Choroid plexus epithelial cell (primary cell): ENCODE data around the gene ISM1.

Experiments used
- DNase-seq: peaks from one replicate; pipeline ENCODE4 v3.0.0-alpha.2; 2010; ENCODE audit warnings: low read depth
- H3K4me3 ChIP-seq: 2 replicates; pipeline ENCODE4 v1.5.1; 2011; ENCODE audit warnings: low read depth, mild to moderate bottlenecking, control low read depth, low read length, moderate library complexity
- TF ChIP-seq, protein P1 (sequence below): conservative IDR thresholded peaks from 2 replicates; pipeline ENCODE4 v1.5.1; 2011; ENCODE audit warnings: low read depth, mild to moderate bottlenecking, control low read depth, inconsistent platforms, low read length, moderate library complexity

ISM1 gene

DNA sequence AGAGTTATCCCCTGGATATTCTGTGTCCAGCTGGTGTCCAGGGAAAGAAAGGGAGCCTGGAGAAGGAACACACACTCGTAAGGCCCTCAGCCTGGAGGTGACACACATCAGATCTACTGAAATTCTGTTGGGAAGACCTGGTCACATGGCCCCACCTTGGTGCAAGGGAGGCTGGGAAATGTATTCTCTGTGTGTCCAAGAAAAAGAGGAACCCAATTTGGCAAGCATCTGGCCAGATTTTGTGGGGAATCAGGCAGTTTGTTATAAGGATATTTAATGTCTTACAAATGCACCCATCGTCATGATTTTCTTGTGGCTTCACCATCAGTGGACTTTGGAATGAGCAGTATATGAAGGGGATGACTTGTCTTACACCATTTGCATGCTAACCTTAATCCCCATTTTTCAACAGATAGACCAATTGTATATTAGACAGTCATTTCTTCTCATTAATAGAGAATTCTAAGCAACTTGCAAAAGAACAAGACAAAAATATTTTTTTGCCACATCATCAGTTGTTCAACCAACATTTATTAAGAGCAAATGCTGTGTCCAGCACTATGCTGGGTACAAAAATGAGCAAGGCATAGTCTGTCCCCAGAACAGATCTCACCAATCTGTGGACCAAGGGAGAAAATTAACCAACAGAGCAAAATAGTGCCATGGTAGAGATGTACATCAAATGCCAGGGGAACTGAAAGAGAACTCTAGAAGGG is 59.7 kb downstream of the ISM1 start:
- TF ChIP-seq, protein P1, sequence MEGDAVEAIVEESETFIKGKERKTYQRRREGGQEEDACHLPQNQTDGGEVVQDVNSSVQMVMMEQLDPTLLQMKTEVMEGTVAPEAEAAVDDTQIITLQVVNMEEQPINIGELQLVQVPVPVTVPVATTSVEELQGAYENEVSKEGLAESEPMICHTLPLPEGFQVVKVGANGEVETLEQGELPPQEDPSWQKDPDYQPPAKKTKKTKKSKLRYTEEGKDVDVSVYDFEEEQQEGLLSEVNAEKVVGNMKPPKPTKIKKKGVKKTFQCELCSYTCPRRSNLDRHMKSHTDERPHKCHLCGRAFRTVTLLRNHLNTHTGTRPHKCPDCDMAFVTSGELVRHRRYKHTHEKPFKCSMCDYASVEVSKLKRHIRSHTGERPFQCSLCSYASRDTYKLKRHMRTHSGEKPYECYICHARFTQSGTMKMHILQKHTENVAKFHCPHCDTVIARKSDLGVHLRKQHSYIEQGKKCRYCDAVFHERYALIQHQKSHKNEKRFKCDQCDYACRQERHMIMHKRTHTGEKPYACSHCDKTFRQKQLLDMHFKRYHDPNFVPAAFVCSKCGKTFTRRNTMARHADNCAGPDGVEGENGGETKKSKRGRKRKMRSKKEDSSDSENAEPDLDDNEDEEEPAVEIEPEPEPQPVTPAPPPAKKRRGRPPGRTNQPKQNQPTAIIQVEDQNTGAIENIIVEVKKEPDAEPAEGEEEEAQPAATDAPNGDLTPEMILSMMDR, result no peak
- no peak overlapping the region for H3K4me3 ChIP-seq
- no peak for DNase-seq

DNA sequence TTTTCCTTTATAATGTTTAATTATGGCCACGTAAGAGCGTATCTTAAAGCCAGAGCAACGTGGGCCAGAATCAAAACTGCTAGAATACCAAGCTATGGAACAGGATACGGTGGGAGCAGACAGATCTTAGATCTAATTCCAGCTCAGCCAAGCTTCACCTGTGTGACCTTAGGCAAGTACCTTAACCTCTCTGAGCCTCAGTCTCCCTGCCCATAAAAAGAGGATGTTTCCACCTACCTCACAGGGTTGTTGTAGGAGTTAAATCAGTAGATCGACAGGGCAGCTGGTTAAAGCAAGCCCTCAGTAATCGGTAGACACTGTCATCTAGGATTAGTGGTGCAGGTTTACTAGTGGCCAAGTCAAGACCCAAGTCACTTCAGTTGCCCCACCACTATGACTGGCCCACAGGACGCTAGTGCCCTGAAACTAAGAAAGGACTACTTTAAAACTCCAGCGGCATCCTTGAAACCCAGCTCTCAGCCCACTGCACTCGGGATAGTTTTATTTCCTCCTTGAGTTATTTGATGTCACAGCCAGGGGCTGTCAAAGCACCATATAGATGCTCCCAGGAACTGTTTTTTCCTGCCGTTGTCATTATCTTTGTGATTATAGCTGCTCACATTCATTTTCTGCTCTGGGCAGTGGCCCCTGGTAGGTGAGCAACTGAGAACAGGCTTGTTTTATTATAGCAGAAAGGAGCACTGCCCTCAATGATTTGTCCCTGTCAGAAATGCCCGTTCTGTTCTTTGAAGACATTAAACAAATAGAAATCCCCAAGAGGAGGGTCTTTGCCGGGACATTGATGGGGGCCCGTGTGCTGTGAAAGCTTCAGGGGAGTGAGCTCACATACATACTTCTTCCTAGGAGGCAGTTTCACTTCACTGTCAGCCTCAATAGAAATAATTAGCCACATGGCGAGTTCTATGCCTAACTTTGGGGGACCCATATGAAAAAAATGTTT is 63.1 kb downstream of the ISM1 start:
- TF ChIP-seq, protein P1, result no peak
- H3K4me3 ChIP-seq, result no peak overlapping the region
- no peak for DNase-seq

DNA sequence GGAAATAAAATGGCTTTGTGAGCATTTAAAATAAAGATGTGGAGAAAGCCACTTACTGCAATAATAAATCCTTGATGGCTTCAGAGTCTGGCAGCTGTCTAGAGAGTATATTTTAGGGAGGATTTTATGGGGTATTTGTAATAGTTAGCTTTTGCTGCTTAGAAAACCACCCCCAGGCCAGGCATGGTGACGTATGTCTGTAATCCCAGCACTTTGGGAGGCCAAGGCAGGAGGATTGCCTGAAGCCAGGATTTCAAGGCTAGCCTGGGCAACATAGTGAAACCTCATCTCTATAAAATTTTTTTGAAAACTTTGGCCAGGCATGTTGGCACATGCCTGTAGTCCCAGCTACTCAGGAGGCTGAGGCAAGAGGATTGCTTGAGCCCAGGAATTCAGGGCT is 63.8 kb downstream of the ISM1 start:
- no peak for DNase-seq
- TF ChIP-seq, protein P1, result no peak
- no peak overlapping the region for H3K4me3 ChIP-seq

DNA sequence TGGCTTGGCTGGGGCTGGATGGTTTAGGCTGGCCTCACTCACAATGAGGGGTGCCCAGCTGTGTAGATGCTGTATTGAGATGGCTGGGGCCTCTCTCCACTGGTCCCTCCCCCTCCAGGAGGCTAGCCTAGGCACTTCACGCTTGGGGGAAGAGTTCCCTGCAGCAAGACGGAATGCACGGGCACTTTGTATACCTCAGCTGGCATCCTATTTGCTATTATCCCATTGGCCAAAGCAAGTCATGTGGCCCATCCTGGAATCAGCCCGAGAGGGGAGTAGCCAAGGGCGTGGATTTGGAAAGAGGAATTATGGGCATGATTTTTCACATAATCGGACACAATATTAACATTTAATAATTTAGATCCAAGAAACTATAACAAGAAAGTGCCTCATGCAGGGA is 64.3 kb downstream of the ISM1 start:
- TF ChIP-seq, protein P1, result no peak
- H3K4me3 ChIP-seq, result no peak overlapping the region
- DNase-seq, result no peak

DNA sequence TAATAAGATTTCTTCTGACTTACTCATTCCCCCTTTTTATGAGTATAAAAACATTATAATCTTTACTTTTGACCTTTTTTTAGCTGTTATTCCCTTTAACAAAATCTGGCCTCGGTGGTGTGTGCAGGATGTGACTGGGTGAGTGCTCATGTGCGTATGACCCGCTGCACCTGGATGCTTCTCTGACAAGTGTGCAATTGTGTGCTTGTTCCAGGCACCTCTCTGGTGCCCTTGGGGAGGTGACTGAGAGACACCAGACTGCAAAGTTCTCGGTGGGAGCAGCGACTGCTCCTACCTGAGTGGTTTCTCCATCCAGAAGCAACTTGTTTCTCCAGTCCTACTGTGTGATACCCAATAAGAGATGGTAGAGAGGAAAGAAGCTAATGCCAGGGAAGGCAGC is 65.0 kb downstream of the ISM1 start:
- H3K4me3 ChIP-seq, result no peak overlapping the region
- TF ChIP-seq, protein P1, result no peak

DNA sequence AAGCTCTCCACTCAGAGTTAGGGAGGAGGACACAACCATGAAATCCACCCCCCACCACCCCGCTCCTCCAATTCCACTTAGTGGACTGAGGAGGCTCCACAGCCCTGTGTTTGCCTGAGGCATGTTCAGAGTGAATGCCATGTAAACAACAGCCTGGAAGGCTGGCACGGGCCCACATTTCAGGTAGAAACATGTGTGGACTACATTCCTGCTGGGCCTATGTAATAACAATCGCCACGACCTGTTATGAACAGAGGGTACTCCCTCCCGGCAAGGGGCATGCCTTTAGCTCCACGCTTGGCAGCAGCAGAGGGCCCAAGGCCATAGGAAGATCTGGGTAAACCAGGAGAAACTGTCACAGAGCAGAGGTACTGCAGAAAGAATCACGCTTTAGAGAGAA is 65.5 kb downstream of the ISM1 start:
- H3K4me3 ChIP-seq, result no peak overlapping the region
- DNase-seq, result no peak
- TF ChIP-seq, protein P1, result no peak

More for the DNA sequence above, 65.0 kb downstream of the ISM1 start:
- DNase-seq, result no peak
